Heart right ventricle (tissue), 16 donors: Measurements from ENCODE around the gene OR51F2. TPM values are rescaled to one million over a fixed set of nuclear protein-coding genes. Genes with fewer than 3 reads are reported as not detected.

ENCODE experiments used
- ATAC-seq, 8 donors: fragments of 200-7000 bp; cut with Tn5 transposase; one replicate each; pipeline ENCODE4 v1.9.1; 2020; ENCODE audit warnings: mild to moderate bottlenecking in 8 of 8, moderate library complexity in 8 of 8, moderate number of reproducible peaks in 1 of 8
- DNase-seq, 2 donors: peaks; one replicate each; pipeline ENCODE4 v3.0.0-alpha.2; 2020
- H3K27ac ChIP-seq, 10 donors: fragments of 200-600 bp; sonication (generic) in 2 of 10; one replicate each; pipeline versions ENCODE4 v1.5.0 to v1.8.0; 2020 to 2022; ENCODE audit warnings: mild to moderate bottlenecking in 3 of 10
- H3K27me3 ChIP-seq, 7 donors: fragments of 200-600 bp; one replicate each; pipeline ENCODE4 v1.8.0; 2021 to 2022; ENCODE audit warnings: mild to moderate bottlenecking in 2 of 7
- H3K36me3 ChIP-seq, 9 donors: fragments of 200-600 bp; sonication (generic) in 1 of 9; one replicate each; pipeline versions ENCODE4 v1.5.0 to v1.8.0; 2020 to 2022; ENCODE audit warnings: mild to moderate bottlenecking in 2 of 9
- H3K4me1 ChIP-seq, 9 donors: fragments of 200-600 bp; sonication (generic) in 1 of 9; one replicate each; pipeline versions ENCODE4 v1.5.0 to v1.8.0; 2020 to 2022; ENCODE audit warnings: mild to moderate bottlenecking in 4 of 9
- H3K4me3 ChIP-seq, 10 donors: fragments of 200-600 bp; sonication (generic) in 2 of 10; one replicate each; pipeline versions ENCODE4 v1.5.0 to v1.8.0; 2020 to 2022; ENCODE audit warnings: mild to moderate bottlenecking in 7 of 10, moderate library complexity in 2 of 10
- H3K9me3 ChIP-seq, 11 donors: fragments of 200-600 bp in 10 of 11; sonication (generic) in 2 of 11; one replicate each; pipeline versions ENCODE4 v1.5.0 to v1.8.0; 2013 to 2022; ENCODE audit warnings: mild to moderate bottlenecking in 2 of 11, control low read depth in 1 of 11, moderate library complexity in 1 of 11
- WGBS, 2 donors: extraction: QIAGEN DNeasy Blood & Tissue Kit; methylation state at CpG; one replicate each; pipeline ENCODE4 v1.1.7; 2013; ENCODE audit warnings: inconsistent platforms in 1 of 2; 5-methylcytosine and 5-hydroxymethylcytosine counted together
- intact Hi-C, 10 donors: fragments of 100-400 bp; cut with DNase I; formaldehyde crosslinking; loops; one replicate each; pipeline versions ENCODE4 v1.11.1 to v1.14.2; 2022
- polyA plus RNA-seq, 2 donors: library from polyadenylated mRNA; stranded (reverse); fragments of 200-250 nt; gene quantifications; one replicate each; pipeline ENCODE4 v1.2.3, GENCODE V29; 2013
- total RNA-seq, 10 donors: library from RNA; stranded (reverse); fragmentation: NEBNext Ultra II Directional in 3 of 10; extraction: Animal tissue kit (Norgen Biotek cat#: 25700) in 3 of 10; gene quantifications; one replicate each; pipeline versions ENCODE4 v1.2.1 to v1.2.4, GENCODE V29; 2021 to 2023
- TF ChIP-seq, protein P1 (sequence below), 9 donors: fragments of 200-600 bp; sonication (generic) in 2 of 9; IDR thresholded peaks; one replicate each; pipeline versions ENCODE4 v1.5.0 to v1.8.0; 2021 to 2022; ENCODE audit warnings: antibody characterized with exemption in 9 of 9, mild to moderate bottlenecking in 5 of 9, moderate library complexity in 1 of 9
- donor health status: Arrhythmogenic right ventricular cardiomyopathy.
- donor health status: ischemic (EF 13 %, LVEDD 7.1; RV severe dilation, severe dysfunction).
- donor health status: healthy with polysubstance abuse.
- donor health status: DM: no; HTN: yes; CAD: no.
- donor health status: DM: no; HTN: no; CAD: no.
- donor health status: ischemic (EF 25% LVEDD 6.9; RV normal size, moderate dysfunction).
- donor health status: ischemic (EF 25% LVEDD 5.7; RV mildly dilated, moderate dysfunction).
- donor health status: healthy.
- donor health status: DM: yes; HTN: yes; CAD: no.
- donor health status: Ischemic cardiomyopathy.
- donor health status: ischemic (EF 35%, LVEDD 5.7; RV mildly dilated, moderate dysfunction).
- donor health status: nonischemic (EF 11% LVEDD 7.7; RV severe dilation, severe dysfunction).
- donor health status: DM: yes; HTN: yes; CAD: no.
- donor health status: PGD.
- donor health status: ischemic (EF 29% LVEDD 5.4; RV normal size, mild dysfunction).
- donor health status: nonischemic (EF 23%, LVEDD 6.1; RV moderate dilation, normal function).

Gene OR51F2
- total and polyA plus RNA-seq, 12 donors, result not detected

DNA sequence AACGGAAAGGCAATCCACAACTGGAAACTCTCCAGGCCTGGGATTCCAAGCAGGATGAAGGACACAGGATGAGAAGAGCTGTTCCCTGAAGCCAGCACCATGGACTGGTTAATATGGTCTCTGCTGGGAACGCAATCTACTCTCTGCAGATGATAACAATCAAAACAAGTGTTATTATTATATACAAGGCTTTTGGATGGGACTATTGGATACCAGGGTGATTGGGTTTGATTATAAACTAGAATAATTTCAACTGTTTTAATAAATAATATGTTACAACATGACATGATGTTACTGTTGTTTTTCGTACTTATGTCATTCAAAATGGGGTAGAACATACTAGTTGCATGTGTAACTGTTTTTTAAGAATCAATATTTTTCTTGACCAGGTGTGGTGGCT is 16.8 kb upstream of the OR51F2 start, which contains the start of gene OR52R1:
OR52R1 (minus strand) TSS at position 101 of the 400 bp plus-strand sequence; CDS start at position 101, 0 bp downstream.
- no peaks in the 10 kb centered on the region for H3K9me3 ChIP-seq
- TF ChIP-seq, protein P1, sequence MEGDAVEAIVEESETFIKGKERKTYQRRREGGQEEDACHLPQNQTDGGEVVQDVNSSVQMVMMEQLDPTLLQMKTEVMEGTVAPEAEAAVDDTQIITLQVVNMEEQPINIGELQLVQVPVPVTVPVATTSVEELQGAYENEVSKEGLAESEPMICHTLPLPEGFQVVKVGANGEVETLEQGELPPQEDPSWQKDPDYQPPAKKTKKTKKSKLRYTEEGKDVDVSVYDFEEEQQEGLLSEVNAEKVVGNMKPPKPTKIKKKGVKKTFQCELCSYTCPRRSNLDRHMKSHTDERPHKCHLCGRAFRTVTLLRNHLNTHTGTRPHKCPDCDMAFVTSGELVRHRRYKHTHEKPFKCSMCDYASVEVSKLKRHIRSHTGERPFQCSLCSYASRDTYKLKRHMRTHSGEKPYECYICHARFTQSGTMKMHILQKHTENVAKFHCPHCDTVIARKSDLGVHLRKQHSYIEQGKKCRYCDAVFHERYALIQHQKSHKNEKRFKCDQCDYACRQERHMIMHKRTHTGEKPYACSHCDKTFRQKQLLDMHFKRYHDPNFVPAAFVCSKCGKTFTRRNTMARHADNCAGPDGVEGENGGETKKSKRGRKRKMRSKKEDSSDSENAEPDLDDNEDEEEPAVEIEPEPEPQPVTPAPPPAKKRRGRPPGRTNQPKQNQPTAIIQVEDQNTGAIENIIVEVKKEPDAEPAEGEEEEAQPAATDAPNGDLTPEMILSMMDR (IDR thresholded peaks at IDR 0.05), result no peak
- intact Hi-C loops, result no loop called here
- no peak within 1 kb of the TSS for H3K4me3 ChIP-seq
- H3K27me3 ChIP-seq, result no peaks in the 10 kb centered on the region
- no peak within 1 kb of the TSS for H3K27ac ChIP-seq
- WGBS, 2 donors, result 74 to 92% methylated on average over 3 of the region's 3 CpGs
- H3K4me1 ChIP-seq, result no peaks in the 10 kb centered on the region
- H3K36me3 ChIP-seq, result no peaks in the 10 kb centered on the region
- ATAC-seq, result no peak
- DNase-seq, result no peak

DNA sequence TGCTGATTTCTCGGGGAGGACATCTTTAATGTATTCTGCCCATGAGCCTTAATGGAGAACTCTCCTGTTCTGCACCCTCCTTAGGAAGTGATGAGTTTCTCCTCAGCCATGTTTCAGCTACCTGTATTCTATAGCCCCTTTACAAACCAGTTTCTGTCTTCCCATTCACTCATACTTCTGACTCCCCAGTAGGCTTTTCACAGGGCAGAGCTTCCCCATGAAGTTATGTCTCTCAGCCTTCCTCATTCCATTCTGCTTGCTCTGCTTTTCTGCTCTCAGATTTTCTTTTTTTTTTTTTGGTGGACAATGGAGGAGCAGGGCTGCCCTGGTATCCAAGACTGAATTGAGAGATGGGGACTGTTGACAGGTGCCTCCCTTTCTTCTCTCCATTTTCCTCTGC is 12.6 kb upstream of the OR51F2 start:
- WGBS, 2 donors, result 79 to 82% methylated on average over 1 of the region's 1 CpG
- intact Hi-C loops, result no loop called here
- no peak for ATAC-seq
- DNase-seq, result no peak
- H3K9me3 ChIP-seq, result no peaks in the 10 kb centered on the region
- no peaks in the 10 kb centered on the region for H3K36me3 ChIP-seq
- H3K27me3 ChIP-seq, result no peaks in the 10 kb centered on the region
- no peak overlapping the region for H3K4me3 ChIP-seq
- no peaks in the 10 kb centered on the region for H3K4me1 ChIP-seq
- no peak overlapping the region for H3K27ac ChIP-seq
- TF ChIP-seq, protein P1 (IDR thresholded peaks at IDR 0.05), result no peak

- Histone ChIP-seq H3K27ac (no peak overlapping the region), H3K4me1 (no peaks in the 10 kb centered on the region), H3K4me3 (no peak overlapping the region), H3K27me3 (no peaks in the 10 kb centered on the region), H3K36me3 (no peaks in the 10 kb centered on the region), H3K9me3 (no peaks in the 10 kb centered on the region)
- TF ChIP-seq, protein P1 (IDR thresholded peaks at IDR 0.05), result no peak
- intact Hi-C loops, result no loop called here
- no peak for ATAC-seq
- no peak for DNase-seq
- WGBS, 2 donors, result 74 to 79% methylated on average over 2 of the region's 2 CpGs
These were observed 11.9 kb upstream of the OR51F2 start for GRCh38 chr11:4809246-4809645.

GRCh38 chr11:4825132-4825531 is 4.0 kb downstream of the OR51F2 start:
- no peak for ATAC-seq
- H3K27ac ChIP-seq, result no peak overlapping the region
- no peak overlapping the region for H3K4me3 ChIP-seq
- DNase-seq, result no peak
- no peaks in the 10 kb centered on the region for H3K9me3 ChIP-seq
- intact Hi-C loops, result loop anchor here in 3 of 10 donors (5.0 kb wide), 2 partner anchors 188 to 638 kb away; partner anchors contain the start of gene OR51D1 (in 2 of the 3)
- no peaks in the 10 kb centered on the region for H3K4me1 ChIP-seq
- H3K36me3 ChIP-seq, result no peaks in the 10 kb centered on the region
- TF ChIP-seq, protein P1 (IDR thresholded peaks at IDR 0.05), result no peak
- H3K27me3 ChIP-seq, result no peaks in the 10 kb centered on the region
